HepG2 (cell line): ENCODE data around the gene PPIA. TPM values are rescaled to one million over a fixed set of nuclear protein-coding genes. Genes with fewer than 3 reads are reported as not detected.
A peak's percentile ranks its signal among the peaks of the same experiment; 100 is the strongest.

Experiments
- AFF4 ChIP-seq: sonication (generic); formaldehyde crosslinking; IDR thresholded peaks from 2 replicates; pipeline ENCODE4 v1.4.0; 2020; ENCODE audit warnings: missing genetic modification reagents
- BRF2 ChIP-seq: sonication (generic); formaldehyde crosslinking; IDR thresholded peaks from 2 replicates; pipeline ENCODE4 v1.8.1; 2022; ENCODE audit warnings: mild to moderate bottlenecking, missing genetic modification reagents
- CREB1 ChIP-seq, 2 experiments: fragments of 450-650 bp in 1 of 2; IDR thresholded peaks; 2 replicates each; pipeline ENCODE4 v1.6.1; 2016 to 2017; ENCODE audit warnings: control low read depth in 1 of 2, mild to moderate bottlenecking in 1 of 2, missing compliant biosample characterization in 1 of 2, missing genetic modification characterization in 1 of 2
- HDAC2 ChIP-seq: sonication (generic); formaldehyde crosslinking; IDR thresholded peaks from 2 replicates; pipeline ENCODE4 v1.4.0; 2020; ENCODE audit warnings: missing genetic modification reagents
- LCORL ChIP-seq, 2 experiments: fragments of 450-650 bp in 1 of 2; sonication (generic) in 1 of 2; formaldehyde crosslinking in 1 of 2; IDR thresholded peaks; 2 replicates each; pipeline versions ENCODE4 v1.5.0 to v1.6.1; 2017 to 2020; ENCODE audit warnings: antibody characterized with exemption in 1 of 2, missing genetic modification reagents in 1 of 2
- NCOR1 ChIP-seq: fragments of 200-600 bp; sonication (generic); IDR thresholded peaks from 2 replicates; pipeline ENCODE4 v1.7.0; 2017; ENCODE audit warnings: antibody characterized with exemption, low read length, borderline replicate concordance
- SMARCE1 ChIP-seq: fragments of 450-650 bp; IDR thresholded peaks from 2 replicates; pipeline ENCODE4 v1.6.1; 2017; ENCODE audit warnings: borderline replicate concordance
- ZKSCAN8 ChIP-seq: IDR thresholded peaks from 2 replicates; pipeline ENCODE4 v1.6.1; 2016; ENCODE audit warnings: borderline replicate concordance, missing genetic modification reagents, missing compliant biosample characterization
- ZNF407 ChIP-seq: sonication (generic); formaldehyde crosslinking; IDR thresholded peaks from one replicate; pipeline ENCODE4 v1.5.1; 2020; ENCODE audit warnings: mild to moderate bottlenecking, missing genetic modification reagents; ENCODE audit errors: not compliant biosample characterization
- ZNF460 ChIP-seq: sonication (generic); formaldehyde crosslinking; IDR thresholded peaks from 2 replicates; pipeline ENCODE4 v1.5.1; 2020; ENCODE audit warnings: missing genetic modification reagents, mild to moderate bottlenecking, borderline replicate concordance
- ZNF512 ChIP-seq: sonication (generic); formaldehyde crosslinking; IDR thresholded peaks from 2 replicates; pipeline ENCODE4 v1.4.0; 2020; ENCODE audit warnings: mild to moderate bottlenecking, missing genetic modification reagents
- ZNF740 ChIP-seq: sonication (generic); formaldehyde crosslinking; IDR thresholded peaks from 2 replicates; pipeline ENCODE4 v1.4.0; 2020; ENCODE audit warnings: missing genetic modification reagents
- ZSCAN25 ChIP-seq: sonication (generic); formaldehyde crosslinking; IDR thresholded peaks from 2 replicates; pipeline ENCODE4 v1.8.0; 2022; ENCODE audit warnings: mild to moderate bottlenecking, missing genetic modification reagents
- polyA plus RNA-seq, 8 experiments: library from polyadenylated mRNA; depleted of rRNA in 3 of 8; stranded (reverse) in 7 of 8; unstranded in 1 of 8; fragments of >200 nt; fragmentation: Illumina TruSeq in 4 of 8; extraction: Trizol in 4 of 8; gene quantifications; 2 replicates each; pipeline versions ENCODE4 v1.2.1 to v1.2.3, GENCODE V29; 2011 to 2016; ENCODE audit warnings: low read depth in 4 of 8, missing spikeins in 1 of 8, mixed read lengths in 1 of 8; ENCODE audit not compliant: insufficient read depth in 1 of 8
- total RNA-seq, 5 experiments: library from RNA; depleted of rRNA; stranded (reverse); fragments of >200 nt; fragmentation: Illumina TruSeq; extraction: Trizol; gene quantifications; 2 replicates each; pipeline ENCODE4 v1.2.3, GENCODE V29; 2016; ENCODE audit warnings: low read depth in 1 of 5

Gene PPIA
- total and polyA plus RNA-seq, 2 of the 13 experiments (the other 11 are each of a cell fraction or from before 2014, with no cell fraction given): 2,268 to 3,010 TPM

GRCh38 chr7:44808914-44809393 lies 12.5 kb downstream of the PPIA start (continued):
- TF ChIP-seq ZNF407 (CRISPR knock-in tag) (no peak), BRF2 (no peak), ZSCAN25 (CRISPR knock-in tag) (peak; percentile 40; the same call in 1 of the 2 replicates), CREB1 (IDR thresholded peaks at IDR 0.05) (no peak), CREB1 (CRISPR knock-in tag; IDR thresholded peaks at IDR 0.05) (no peak), ZKSCAN8 (CRISPR knock-in tag) (no peak; the same call in 1 of the 2 replicates), ZNF740 (CRISPR knock-in tag) (no peak), ZNF512 (no peak), ZNF460 (CRISPR knock-in tag) (0 out of 2 replicates have a peak, but pooled peaks have one; percentile 9), AFF4 (no peak), LCORL (IDR thresholded peaks at IDR 0.05) (no peak), LCORL (CRISPR knock-in tag; IDR thresholded peaks at IDR 0.05) (peak; percentile 19; the same call in 1 of the 2 replicates), HDAC2 (CRISPR knock-in tag) (peak; percentile 53; the same call in 1 of the 2 replicates), SMARCE1 (no peak), NCOR1 (peak; percentile 68; the same call in 1 of the 2 replicates)
